Stimulated activated CD4-positive, alpha-beta T cell treated with anti-CD3 and anti-CD28 coated beads, Interleukin-15, amount 100 ng/mL, for 1 hour (primary cell): ENCODE data around the gene AUH.

Experiments used
- DNase-seq, 2 donors: peaks; one replicate each; pipeline ENCODE4 v3.0.0-alpha.2; 2020; ENCODE audit warnings: low read depth in 1 of 2, low spot score in 1 of 2

The AUH gene

GRCh38 chr9:91253488-91253887 is 108.2 kb downstream of the AUH start:
- DNase-seq, result no peak

GRCh38 chr9:91248707-91249106 is 113.0 kb downstream of the AUH start:
- no peak for DNase-seq

GRCh38 chr9:91247278-91247677 is 114.4 kb downstream of the AUH start:
- DNase-seq, result no peak

DNA sequence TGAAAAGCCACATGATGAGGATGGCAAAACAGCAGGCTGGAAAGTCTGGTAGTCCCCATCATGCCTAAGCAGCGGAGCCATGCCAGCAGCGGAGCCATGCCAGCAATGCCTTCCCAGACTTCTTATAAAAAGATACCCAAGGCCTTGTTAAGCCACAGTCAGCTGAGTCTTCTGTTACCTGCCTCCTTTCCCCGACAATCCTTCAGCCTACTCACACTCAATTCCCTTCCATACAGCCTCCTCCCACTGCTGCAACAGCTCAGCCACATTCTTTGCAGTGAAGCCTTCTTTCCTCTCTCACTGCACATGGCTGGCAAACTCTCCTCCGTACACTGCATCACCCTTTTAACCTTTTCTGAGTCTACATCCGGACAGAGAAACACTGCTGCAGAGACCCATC is 114.9 kb downstream of the AUH start:
- no peak for DNase-seq

GRCh38 chr9:91245431-91246313 is 116.0 kb downstream of the AUH start:
- DNase-seq, result no peak

DNA sequence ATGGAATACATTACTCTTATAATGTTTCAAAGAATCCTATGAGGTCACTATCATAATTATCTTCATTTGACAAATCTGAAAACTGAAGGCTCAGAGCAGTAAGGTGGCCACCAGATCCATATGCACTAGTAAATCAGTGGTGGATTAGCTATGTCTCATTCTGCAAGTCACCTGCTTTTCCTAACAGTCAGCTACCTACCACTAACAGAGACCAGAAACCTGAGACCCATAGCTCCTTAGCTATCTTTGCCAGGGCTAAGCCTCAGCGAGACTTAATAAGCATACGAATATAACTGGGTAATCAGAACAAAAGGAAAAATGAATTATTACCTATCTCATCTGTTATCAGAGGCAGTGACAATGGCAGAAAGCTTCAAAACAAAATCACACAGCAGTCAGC is 118.7 kb downstream of the AUH start:
- DNase-seq, result no peak

DNA sequence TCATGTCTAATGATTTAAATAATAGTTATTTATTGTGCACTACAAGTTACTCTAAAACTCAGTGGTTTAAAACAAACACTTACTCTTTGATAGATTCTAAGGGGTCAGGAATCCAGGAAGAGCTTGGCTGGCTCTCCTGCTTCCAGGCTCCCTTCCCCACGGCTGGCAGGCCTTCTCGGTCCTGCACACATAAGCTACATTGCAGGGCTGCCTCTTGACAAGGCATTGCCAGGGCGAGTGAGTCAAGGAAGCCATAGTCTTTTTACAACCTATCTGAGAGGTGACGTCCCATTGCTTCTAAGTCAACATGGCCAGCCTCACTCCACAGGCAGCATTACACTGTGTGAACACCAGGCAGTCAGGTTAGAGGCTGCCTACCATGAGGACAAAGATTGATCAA is 119.8 kb downstream of the AUH start:
- no peak for DNase-seq

DNA sequence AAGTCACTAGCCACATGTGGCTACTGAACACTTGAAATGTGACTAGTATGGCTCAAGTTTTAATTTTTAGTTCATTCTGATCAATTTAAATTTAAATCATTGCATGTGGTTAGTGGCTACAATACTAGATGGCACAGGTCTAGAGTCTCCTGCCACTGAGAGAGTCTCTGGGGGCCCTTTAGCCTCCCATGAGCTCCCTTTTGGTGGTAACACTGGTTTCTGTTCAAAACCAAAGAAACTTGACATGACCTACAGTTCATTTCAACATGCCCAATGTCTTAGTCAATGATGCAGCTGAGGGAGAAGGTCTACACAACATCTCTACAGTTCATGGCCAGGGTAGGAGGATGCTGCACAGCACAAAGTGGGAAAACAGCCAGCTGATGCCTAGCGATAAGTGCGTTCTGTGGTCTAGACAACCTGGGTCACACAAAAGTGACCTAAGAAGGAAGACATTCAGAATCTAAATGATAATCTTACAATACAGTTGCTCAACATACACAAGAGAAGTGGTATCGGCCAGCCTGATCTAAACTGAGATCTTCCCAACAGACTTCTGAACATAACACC is 121.0 kb downstream of the AUH start:
- DNase-seq, result no peak

GRCh38 chr9:91239367-91240111 is 122.2 kb downstream of the AUH start:
- no peak for DNase-seq

DNA sequence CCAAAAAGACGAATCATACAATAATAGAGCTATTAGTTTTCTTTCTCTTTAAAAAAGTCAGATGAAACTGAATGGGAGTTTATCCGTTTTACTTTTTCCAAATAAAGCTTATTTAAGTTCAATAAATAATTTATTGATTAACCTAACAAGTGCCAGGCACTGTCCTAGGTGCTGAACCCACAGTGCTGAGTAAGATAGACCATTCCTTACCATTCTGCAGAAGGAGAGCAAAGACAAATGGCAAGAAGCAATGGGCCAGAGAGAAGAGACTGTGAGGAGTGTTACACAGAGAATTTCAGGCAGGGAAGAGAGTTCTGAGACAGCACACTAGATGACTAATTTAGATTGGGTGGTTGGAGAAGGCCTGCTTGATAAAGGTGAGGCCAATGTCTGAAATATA is 127.2 kb downstream of the AUH start:
- DNase-seq, result no peak

- no peak for DNase-seq
These were observed 130.1 kb downstream of the AUH start for GRCh38 chr9:91231619-91232018.

DNA sequence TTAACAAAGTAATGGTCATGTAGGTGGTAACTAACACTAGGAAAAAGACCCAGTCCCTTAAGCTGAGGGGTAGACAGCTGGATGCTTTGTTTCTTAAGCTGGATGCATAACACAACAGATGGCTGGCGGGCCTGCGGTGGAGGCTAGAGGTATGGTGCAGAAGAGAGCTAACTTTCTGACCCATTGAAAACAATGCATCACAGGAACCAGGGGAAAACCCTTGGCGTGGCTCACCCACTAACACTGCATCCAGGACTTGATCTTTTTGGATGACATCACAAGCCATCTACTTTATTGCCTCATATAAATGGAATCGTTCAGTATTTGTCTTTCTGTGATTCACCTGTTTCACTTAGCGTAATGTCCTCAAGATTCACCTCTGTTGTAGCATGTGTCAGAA is 138.7 kb downstream of the AUH start:
- no peak for DNase-seq

- DNase-seq, result no peak
These were observed 139.3 kb downstream of the AUH start for GRCh38 chr9:91222457-91222856.

GRCh38 chr9:91221332-91221731 is 140.4 kb downstream of the AUH start:
- DNase-seq, result no peak

DNA sequence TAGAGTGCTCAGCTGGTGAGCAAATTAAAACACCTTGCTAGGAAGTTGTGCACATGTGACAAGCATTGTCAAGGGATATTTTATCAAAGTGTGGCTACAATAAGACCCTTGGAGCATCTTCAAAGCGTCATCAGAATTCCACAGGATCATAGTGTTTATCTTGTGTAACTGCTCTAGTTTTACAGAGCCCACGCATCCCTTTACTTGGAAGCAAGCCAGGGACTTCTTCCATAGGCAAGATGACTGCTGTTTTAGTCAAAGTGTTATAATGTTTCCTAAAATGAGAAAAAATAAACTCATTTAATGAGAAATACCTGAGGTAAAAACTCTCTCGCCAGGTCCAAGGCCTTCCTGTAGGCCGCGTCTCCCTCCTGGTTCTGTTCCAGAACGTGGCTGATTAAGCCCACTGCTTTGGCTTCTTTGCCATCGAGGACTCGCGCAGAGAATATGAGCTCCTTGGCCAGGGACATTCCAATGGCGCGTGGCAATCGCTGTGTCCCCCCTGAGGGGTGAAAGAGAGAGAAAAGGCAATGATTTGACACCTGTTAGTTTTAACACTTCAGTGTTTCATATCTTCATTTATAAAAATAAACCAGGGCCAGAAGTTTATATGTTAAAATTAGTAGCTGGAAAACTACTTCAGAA is 141.1 kb downstream of the AUH start:
- no peak for DNase-seq

DNA sequence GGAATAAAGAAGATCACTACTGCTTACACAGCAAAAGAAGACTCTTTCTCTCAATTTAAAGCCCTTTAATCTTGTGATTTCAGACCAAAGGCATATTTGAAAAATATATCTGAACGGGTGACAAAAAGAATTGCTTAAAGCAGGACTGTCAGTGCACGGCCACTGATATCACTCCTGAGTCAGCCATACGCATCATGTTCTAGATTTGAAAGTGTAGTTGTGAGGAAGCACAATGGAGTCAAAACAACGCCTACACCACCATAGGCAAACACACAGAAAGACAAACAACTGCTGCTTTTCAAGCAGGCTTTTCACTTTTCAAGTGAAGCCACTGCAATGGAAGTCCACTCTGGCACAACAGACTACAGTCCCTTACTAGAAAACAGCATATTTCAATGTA is 141.7 kb downstream of the AUH start:
- no peak for DNase-seq

- DNase-seq, result no peak
These were observed 142.2 kb downstream of the AUH start for GRCh38 chr9:91219557-91219956.

DNA sequence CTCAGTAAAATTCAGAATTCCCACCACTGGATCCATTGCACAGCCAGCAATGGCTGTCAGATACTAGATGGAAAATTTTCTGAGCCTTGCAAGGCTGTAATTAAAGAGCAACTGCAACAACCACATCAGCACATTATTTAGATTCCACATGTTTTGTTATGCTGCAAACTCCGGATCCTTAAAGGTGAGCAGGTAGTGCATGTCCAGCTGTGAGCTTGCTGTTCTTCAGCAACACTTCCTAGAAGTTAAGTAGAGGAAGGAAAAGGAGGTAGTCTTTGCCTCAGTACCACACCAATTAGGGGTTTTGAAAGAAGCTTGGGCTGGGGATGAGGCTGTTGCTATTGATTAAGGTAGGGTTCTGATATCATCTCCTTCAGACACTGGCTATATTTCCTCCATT is 144.3 kb downstream of the AUH start:
- DNase-seq, result no peak

DNA sequence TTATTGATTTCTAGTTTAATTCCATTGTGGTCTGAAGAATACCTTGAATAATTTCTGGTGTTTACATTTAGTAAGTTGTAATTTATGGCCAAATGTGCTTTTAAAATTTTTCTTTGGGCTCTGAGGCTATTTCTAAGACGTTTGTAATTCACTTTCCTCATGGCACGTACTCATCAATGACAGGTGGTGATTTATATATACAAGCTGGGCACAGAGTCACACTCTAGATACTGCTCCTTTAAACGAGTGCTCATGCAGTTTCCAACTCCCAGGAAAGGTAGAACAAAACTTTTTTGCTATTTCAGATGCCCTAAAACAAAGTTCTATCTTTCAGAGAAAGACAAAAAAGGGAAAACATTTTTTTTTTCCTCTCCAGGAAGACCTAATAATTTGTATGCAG is 146.9 kb downstream of the AUH start:
- no peak for DNase-seq

DNA sequence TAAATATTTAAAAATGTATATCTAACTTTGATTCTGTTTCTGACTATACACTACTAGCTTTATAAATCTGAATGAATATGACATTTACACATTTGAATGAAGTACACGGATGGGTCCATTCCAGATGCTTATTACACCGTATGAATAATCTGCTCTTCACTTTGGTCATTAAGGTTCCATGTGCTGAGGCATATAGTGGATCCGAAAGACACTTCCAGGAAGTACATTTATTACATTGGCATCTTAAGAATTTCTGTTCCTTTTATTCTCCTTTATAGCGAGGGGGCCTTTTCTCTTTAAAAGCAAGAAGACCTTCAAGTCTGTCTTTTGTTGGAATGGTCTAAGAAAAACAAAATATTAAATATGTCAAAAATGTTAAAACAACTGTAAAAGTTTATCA is 147.6 kb downstream of the AUH start:
- no peak for DNase-seq

- no peak for DNase-seq
These were observed 149.0 kb downstream of the AUH start for GRCh38 chr9:91212596-91213243.
